HFFc6 (cell line): ENCODE data around the gene ARHGEF3. TPM values are rescaled to one million over a fixed set of nuclear protein-coding genes. Genes with fewer than 3 reads are reported as not detected.

ENCODE experiments used
- DNase-seq: peaks from one replicate; pipeline ENCODE4 v3.0.0-alpha.2; 2018
- H3K27ac Mint-ChIP-seq: 2 replicates; pipeline ENCODE4 v1.8.0; 2020; ENCODE audit warnings: mild to moderate bottlenecking, mixed read lengths
- H3K27me3 Mint-ChIP-seq: 2 replicates; pipeline ENCODE4 v1.8.0; 2021; ENCODE audit warnings: mild to moderate bottlenecking, moderate library complexity, mixed read lengths; ENCODE audit not compliant: insufficient read depth
- H3K36me3 Mint-ChIP-seq: 2 replicates; pipeline ENCODE4 v1.8.0; 2021; ENCODE audit warnings: low read depth, mixed read lengths
- H3K4me1 Mint-ChIP-seq: 2 replicates; pipeline ENCODE4 v1.8.0; 2020; ENCODE audit warnings: low read depth, mixed read lengths
- H3K4me3 Mint-ChIP-seq: 2 replicates; pipeline ENCODE4 v1.8.0; 2020; ENCODE audit warnings: mild to moderate bottlenecking, moderate library complexity, mixed read lengths
- H3K9me3 Mint-ChIP-seq: 2 replicates; pipeline ENCODE4 v1.8.0; 2020; ENCODE audit warnings: mild to moderate bottlenecking, mixed read lengths
- CTCF ChIP-seq: fragments of 200-600 bp; sonication (generic); IDR thresholded peaks from 2 replicates; pipeline ENCODE4 v1.5.0; 2021; ENCODE audit warnings: antibody characterized with exemption, mild to moderate bottlenecking
- total RNA-seq, 6 experiments: library from RNA; stranded (reverse); fragmentation: NEBNext Ultra II Directional; extraction: Animal tissue kit (Norgen Biotek cat#: 25700); gene quantifications; 2 replicates in 1 of 6; 3 replicates in 5 of 6; pipeline ENCODE4 v1.2.3, GENCODE V29; 2021

ARHGEF3 gene
- total RNA-seq, 6 experiments from 2014 or later: 1.7 to 5.9 (median 2.4) TPM

- Mint-ChIP-seq H3K9me3 (no peaks in the 10 kb centered on the region), H3K27ac (no peak overlapping the region), H3K27me3 (no peaks in the 10 kb centered on the region; the same call in 1 of the 2 replicates), H3K36me3 (no peaks in the 10 kb centered on the region), H3K4me3 (peak overlapping the region; percentile 78), H3K4me1 (peaks cover 40% of the 10 kb centered on the region)
- DNase-seq: no peak
- TF ChIP-seq CTCF: no peak
Measured at GRCh38 chr3:56802378-56802745, 613 bp upstream of the ARHGEF3 start.

GRCh38 chr3:56800832-56801661 lies 702 bp downstream of the ARHGEF3 start:
- peak overlapping the region; percentile 92 for H3K4me3 Mint-ChIP-seq
- no peaks in the 10 kb centered on the region for H3K36me3 Mint-ChIP-seq
- H3K27me3 Mint-ChIP-seq: no peaks in the 10 kb centered on the region; the same call in 1 of the 2 replicates
- no peak for DNase-seq
- H3K9me3 Mint-ChIP-seq: no peaks in the 10 kb centered on the region
- H3K27ac Mint-ChIP-seq: peak overlapping the region; percentile 28
- no peak for TF ChIP-seq CTCF
- peaks cover 46% of the 10 kb centered on the region for H3K4me1 Mint-ChIP-seq

- peak overlapping the region; percentile 92 for H3K4me3 Mint-ChIP-seq
- no peaks in the 10 kb centered on the region; the same call in 1 of the 2 replicates for H3K27me3 Mint-ChIP-seq
- H3K9me3 Mint-ChIP-seq: no peaks in the 10 kb centered on the region
- H3K4me1 Mint-ChIP-seq: peaks cover 53% of the 10 kb centered on the region
- TF ChIP-seq CTCF: no peak
- no peak overlapping the region for H3K27ac Mint-ChIP-seq
- DNase-seq: no peak
- no peaks in the 10 kb centered on the region for H3K36me3 Mint-ChIP-seq
Measured at GRCh38 chr3:56800130-56800831, 1.5 kb downstream of the ARHGEF3 start.

- Mint-ChIP-seq H3K27me3 (no peaks in the 10 kb centered on the region; the same call in 1 of the 2 replicates), H3K36me3 (no peaks in the 10 kb centered on the region), H3K4me3 (no peak overlapping the region), H3K4me1 (peaks cover 57% of the 10 kb centered on the region), H3K9me3 (no peaks in the 10 kb centered on the region), H3K27ac (no peak overlapping the region)
- peak; percentile 86 for TF ChIP-seq CTCF
- peak; percentile 56 for DNase-seq
Measured at GRCh38 chr3:56799251-56799882, 2.4 kb downstream of the ARHGEF3 start.

GRCh38 chr3:56796996-56797395 lies 4.8 kb downstream of the ARHGEF3 start:
- no peak for TF ChIP-seq CTCF
- DNase-seq: no peak
- Mint-ChIP-seq H3K27me3 (no peaks in the 10 kb centered on the region; the same call in none of the 2 replicates), H3K4me1 (peaks cover 52% of the 10 kb centered on the region), H3K27ac (no peak overlapping the region), H3K36me3 (no peaks in the 10 kb centered on the region; the same call in 1 of the 2 replicates), H3K9me3 (no peaks in the 10 kb centered on the region), H3K4me3 (no peak overlapping the region)
